ENCODE measurements around the gene FILIP1L. TPM values are rescaled to one million over a fixed set of nuclear protein-coding genes. Genes with fewer than 3 reads are reported as not detected.

FILIP1L gene
- total and polyA plus RNA-seq, 2 of the 13 experiments (the other 11 are each of a cell fraction or from before 2014, with no cell fraction given): 8.1 to 187 TPM

- TF ChIP-seq SAP130 (CRISPR knock-in tag; IDR thresholded peaks at IDR 0.05; ENCODE audit: low read depth) (peak; percentile 65; the same call in 1 of the 2 replicates), ZNF225 (CRISPR knock-in tag; IDR thresholded peaks at IDR 0.05) (no peak), TBX2 (CRISPR knock-in tag; IDR thresholded peaks at IDR 0.05; ENCODE audit: borderline replicate concordance) (no peak), ZNF75D (CRISPR knock-in tag; IDR thresholded peaks at IDR 0.05; ENCODE audit: borderline replicate concordance) (no peak), KDM2A (CRISPR knock-in tag; IDR thresholded peaks at IDR 0.05; ENCODE audit: borderline replicate concordance, low read depth) (no peak), KLF11 (CRISPR knock-in tag; IDR thresholded peaks at IDR 0.05) (no peak), POLR2AphosphoS2 (IDR thresholded peaks at IDR 0.05; ENCODE audit: low read depth, low read length) (no peak), KDM6A (CRISPR knock-in tag; IDR thresholded peaks at IDR 0.05; ENCODE audit: low read depth) (no peak), ZBTB33 (CRISPR knock-in tag; IDR thresholded peaks at IDR 0.05) (no peak), HCFC1 (IDR thresholded peaks at IDR 0.05; ENCODE audit: low read depth, low read length) (no peak), ZNF768 (CRISPR knock-in tag; IDR thresholded peaks at IDR 0.05) (no peak), ARNT2 (CRISPR knock-in tag; IDR thresholded peaks at IDR 0.05; ENCODE audit: low read depth) (no peak), SOX5 (CRISPR knock-in tag; IDR thresholded peaks at IDR 0.05; ENCODE audit: borderline replicate concordance) (peak; percentile 30; the same call in 1 of the 2 replicates), GATAD1 (CRISPR knock-in tag; IDR thresholded peaks at IDR 0.05) (no peak), TP53 (CRISPR knock-in tag; conservative IDR thresholded peaks at IDR 0.05) (no peak), ZSCAN20 (CRISPR knock-in tag; IDR thresholded peaks at IDR 0.05; ENCODE audit: borderline replicate concordance) (no peak), ZNF205 (CRISPR knock-in tag; IDR thresholded peaks at IDR 0.05) (no peak), ELF3 (CRISPR knock-in tag; IDR thresholded peaks at IDR 0.05) (peak; percentile 61; the same call in 1 of the 2 replicates), MYC (CRISPR knock-in tag; IDR thresholded peaks at IDR 0.05; ENCODE audit: borderline replicate concordance) (no peak), ISX (CRISPR knock-in tag; conservative IDR thresholded peaks at IDR 0.05) (0 out of 2 replicates have a peak, but pooled peaks have one; percentile 4), IRF2 (CRISPR knock-in tag; IDR thresholded peaks at IDR 0.05) (0 out of 2 replicates have a peak, but pooled peaks have one; percentile 30), ZMYM3 (CRISPR knock-in tag; IDR thresholded peaks at IDR 0.05) (peak; percentile 52; the same call in 1 of the 2 replicates), ETV5 (CRISPR knock-in tag; IDR thresholded peaks at IDR 0.05; ENCODE audit: borderline replicate concordance) (no peak), TOPORS (CRISPR knock-in tag; IDR thresholded peaks at IDR 0.05) (no peak), RFX1 (IDR thresholded peaks at IDR 0.05) (no peak), MXD3 (CRISPR knock-in tag; IDR thresholded peaks at IDR 0.05) (no peak), HOMEZ (CRISPR knock-in tag; IDR thresholded peaks at IDR 0.05; ENCODE audit: low read depth) (peak; percentile 87), KDM5A (IDR thresholded peaks at IDR 0.05; ENCODE audit: borderline replicate concordance, low read length) (no peak)
- TF ChIP-seq, protein P1, sequence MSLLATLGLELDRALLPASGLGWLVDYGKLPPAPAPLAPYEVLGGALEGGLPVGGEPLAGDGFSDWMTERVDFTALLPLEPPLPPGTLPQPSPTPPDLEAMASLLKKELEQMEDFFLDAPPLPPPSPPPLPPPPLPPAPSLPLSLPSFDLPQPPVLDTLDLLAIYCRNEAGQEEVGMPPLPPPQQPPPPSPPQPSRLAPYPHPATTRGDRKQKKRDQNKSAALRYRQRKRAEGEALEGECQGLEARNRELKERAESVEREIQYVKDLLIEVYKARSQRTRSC (CRISPR knock-in tag; IDR thresholded peaks at IDR 0.05; ENCODE audit: low read depth): no peak
Measured at GRCh38 chr3:100097919-100098783, 16.1 kb downstream of the FILIP1L start (continued).

Measured in HepG2 (cell line).